Activated T-cell treated with anti-CD3 and anti-CD28 coated beads for 24 hours (primary cell): Measurements from ENCODE around the gene TMPRSS6.

ENCODE experiments used
- DNase-seq: peaks from one replicate; pipeline ENCODE4 v3.0.0-alpha.2; 2020; ENCODE audit warnings: low read depth

Gene TMPRSS6

GRCh38 chr22:37140686-37141323 is 31.3 kb upstream of the TMPRSS6 start:
- DNase-seq, result no peak

- DNase-seq, result no peak
These were observed 30.2 kb upstream of the TMPRSS6 start for GRCh38 chr22:37139762-37140161.

- no peak for DNase-seq
These were observed 29.5 kb upstream of the TMPRSS6 start for GRCh38 chr22:37138849-37139561.

GRCh38 chr22:37137903-37138665 is 28.6 kb upstream of the TMPRSS6 start:
- DNase-seq, result no peak

- no peak for DNase-seq
These were observed 27.6 kb upstream of the TMPRSS6 start for GRCh38 chr22:37137131-37137530.

- no peak for DNase-seq
These were observed 25.5 kb upstream of the TMPRSS6 start for GRCh38 chr22:37135023-37135422.

GRCh38 chr22:37133304-37134018 is 23.9 kb upstream of the TMPRSS6 start:
- DNase-seq, result no peak

- DNase-seq, result no peak
These were observed 23.3 kb upstream of the TMPRSS6 start for GRCh38 chr22:37132773-37133172.

- no peak for DNase-seq
These were observed 20.4 kb upstream of the TMPRSS6 start for GRCh38 chr22:37129866-37130441.

GRCh38 chr22:37128555-37129281 is 19.2 kb upstream of the TMPRSS6 start:
- no peak for DNase-seq

GRCh38 chr22:37127350-37127878 is 17.9 kb upstream of the TMPRSS6 start:
- no peak for DNase-seq

- DNase-seq, result no peak
These were observed 17.4 kb upstream of the TMPRSS6 start for GRCh38 chr22:37126882-37127281.

GRCh38 chr22:37126383-37126782 is 16.9 kb upstream of the TMPRSS6 start:
- no peak for DNase-seq

- DNase-seq, result no peak
These were observed 14.1 kb upstream of the TMPRSS6 start for GRCh38 chr22:37123649-37124048.

GRCh38 chr22:37122598-37123180 is 13.2 kb upstream of the TMPRSS6 start:
- DNase-seq, result no peak

GRCh38 chr22:37121887-37122591 is 12.5 kb upstream of the TMPRSS6 start:
- DNase-seq, result peak; percentile 91

- DNase-seq, result no peak
These were observed 11.2 kb upstream of the TMPRSS6 start for GRCh38 chr22:37120569-37121340.

GRCh38 chr22:37119872-37120271 is 10.4 kb upstream of the TMPRSS6 start:
- DNase-seq, result no peak

GRCh38 chr22:37118083-37118482 is 8.6 kb upstream of the TMPRSS6 start:
- no peak for DNase-seq
